ENCODE results near the gene ASTN2. TPM values are rescaled to one million over a fixed set of nuclear protein-coding genes. Genes with fewer than 3 reads are reported as not detected.

Gene ASTN2
- polyA plus RNA-seq, 4 donors: 3.0 to 15.2 (median 3.7) TPM

GRCh38 chr9:116798521-116798920 is 616.3 kb downstream of the ASTN2 start:
- no peak overlapping the region for H3K4me3 ChIP-seq (ENCODE audit: low read depth in 1 of 3, low read length in 3 of 3)
- 61 to 80% (median 67%) methylated on average over 2 of the region's 2 CpGs for WGBS, 3 donors
- H3K4me1 ChIP-seq (ENCODE audit: control insufficient read depth in 3 of 3, insufficient read depth in 2 of 3, low read depth in 1 of 3, low read length in 2 of 3): no peaks in the 10 kb centered on the region
- H3K27me3 ChIP-seq (ENCODE audit: control insufficient read depth in 3 of 3, insufficient read depth in 3 of 3, low read length in 3 of 3): no peaks in the 10 kb centered on the region
- FAIRE-seq: no peak
- no peak for DNase-seq
- no peak overlapping the region for H3K27ac ChIP-seq (ENCODE audit: low read depth in 1 of 3, low read length in 2 of 3)
- H3K36me3 ChIP-seq (ENCODE audit: control insufficient read depth in 3 of 3, insufficient read depth in 2 of 3, low read depth in 1 of 3, low read length in 3 of 3): no peaks in the 10 kb centered on the region
- H3K9me3 ChIP-seq (ENCODE audit: control insufficient read depth in 2 of 2, insufficient read depth in 1 of 2, low read depth in 1 of 2, low read length in 1 of 2): peaks cover 0 to 2% of the 10 kb centered on the region in 2 donors

- H3K4me1 ChIP-seq (ENCODE audit: control insufficient read depth in 3 of 3, insufficient read depth in 2 of 3, low read depth in 1 of 3, low read length in 2 of 3): no peaks in the 10 kb centered on the region
- peaks cover 0 to 2% of the 10 kb centered on the region in 2 donors for H3K9me3 ChIP-seq (ENCODE audit: control insufficient read depth in 2 of 2, insufficient read depth in 1 of 2, low read depth in 1 of 2, low read length in 1 of 2)
- H3K27me3 ChIP-seq (ENCODE audit: control insufficient read depth in 3 of 3, insufficient read depth in 3 of 3, low read length in 3 of 3): no peaks in the 10 kb centered on the region
- no peak overlapping the region for H3K27ac ChIP-seq (ENCODE audit: low read depth in 1 of 3, low read length in 2 of 3)
- DNase-seq (no peak), FAIRE-seq (no peak)
- no peaks in the 10 kb centered on the region for H3K36me3 ChIP-seq (ENCODE audit: control insufficient read depth in 3 of 3, insufficient read depth in 2 of 3, low read depth in 1 of 3, low read length in 3 of 3)
- no peak overlapping the region for H3K4me3 ChIP-seq (ENCODE audit: low read depth in 1 of 3, low read length in 3 of 3)
These were observed 617.6 kb downstream of the ASTN2 start for GRCh38 chr9:116797276-116797675.

- 68 to 76% (median 75%) methylated on average over 1 of the region's 1 CpG for WGBS, 3 donors
- H3K27me3 ChIP-seq (ENCODE audit: control insufficient read depth in 3 of 3, insufficient read depth in 3 of 3, low read length in 3 of 3): no peaks in the 10 kb centered on the region
- H3K36me3 ChIP-seq (ENCODE audit: control insufficient read depth in 3 of 3, insufficient read depth in 2 of 3, low read depth in 1 of 3, low read length in 3 of 3): no peaks in the 10 kb centered on the region
- FAIRE-seq: no peak
- no peaks in the 10 kb centered on the region for H3K4me1 ChIP-seq (ENCODE audit: control insufficient read depth in 3 of 3, insufficient read depth in 2 of 3, low read depth in 1 of 3, low read length in 2 of 3)
- no peak for DNase-seq
- H3K4me3 ChIP-seq (ENCODE audit: low read depth in 1 of 3, low read length in 3 of 3): no peak overlapping the region
- H3K9me3 ChIP-seq (ENCODE audit: control insufficient read depth in 2 of 2, insufficient read depth in 1 of 2, low read depth in 1 of 2, low read length in 1 of 2): no peaks in the 10 kb centered on the region
- no peak overlapping the region for H3K27ac ChIP-seq (ENCODE audit: low read depth in 1 of 3, low read length in 2 of 3)
These were observed 618.2 kb downstream of the ASTN2 start for GRCh38 chr9:116796669-116797068.

GRCh38 chr9:116795821-116796220 is 619.0 kb downstream of the ASTN2 start:
- no peaks in the 10 kb centered on the region for H3K4me1 ChIP-seq (ENCODE audit: control insufficient read depth in 3 of 3, insufficient read depth in 2 of 3, low read depth in 1 of 3, low read length in 2 of 3)
- FAIRE-seq: no peak
- DNase-seq: no peak
- no peaks in the 10 kb centered on the region for H3K9me3 ChIP-seq (ENCODE audit: control insufficient read depth in 2 of 2, insufficient read depth in 1 of 2, low read depth in 1 of 2, low read length in 1 of 2)
- H3K27ac ChIP-seq (ENCODE audit: low read depth in 1 of 3, low read length in 2 of 3): no peak overlapping the region
- 19 to 45% (median 28%) methylated on average over 2 of the region's 2 CpGs for WGBS, 3 donors
- H3K36me3 ChIP-seq (ENCODE audit: control insufficient read depth in 3 of 3, insufficient read depth in 2 of 3, low read depth in 1 of 3, low read length in 3 of 3): no peaks in the 10 kb centered on the region
- no peak overlapping the region for H3K4me3 ChIP-seq (ENCODE audit: low read depth in 1 of 3, low read length in 3 of 3)
- no peaks in the 10 kb centered on the region for H3K27me3 ChIP-seq (ENCODE audit: control insufficient read depth in 3 of 3, insufficient read depth in 3 of 3, low read length in 3 of 3)

- Histone ChIP-seq H3K4me3 (ENCODE audit: low read depth in 1 of 3, low read length in 3 of 3) (no peak overlapping the region), H3K27me3 (ENCODE audit: control insufficient read depth in 3 of 3, insufficient read depth in 3 of 3, low read length in 3 of 3) (no peaks in the 10 kb centered on the region), H3K27ac (ENCODE audit: low read depth in 1 of 3, low read length in 2 of 3) (no peak overlapping the region), H3K9me3 (ENCODE audit: control insufficient read depth in 2 of 2, insufficient read depth in 1 of 2, low read depth in 1 of 2, low read length in 1 of 2) (no peaks in the 10 kb centered on the region), H3K4me1 (ENCODE audit: control insufficient read depth in 3 of 3, insufficient read depth in 2 of 3, low read depth in 1 of 3, low read length in 2 of 3) (no peaks in the 10 kb centered on the region), H3K36me3 (ENCODE audit: control insufficient read depth in 3 of 3, insufficient read depth in 2 of 3, low read depth in 1 of 3, low read length in 3 of 3) (no peaks in the 10 kb centered on the region)
- DNase-seq (no peak), FAIRE-seq (no peak)
- WGBS, 3 donors: 45 to 64% (median 49%) methylated on average over 6 of the region's 6 CpGs
These were observed 622.6 kb downstream of the ASTN2 start for GRCh38 chr9:116792271-116792670.

GRCh38 chr9:116791326-116791725 is 623.5 kb downstream of the ASTN2 start:
- no peak overlapping the region for H3K4me3 ChIP-seq (ENCODE audit: low read depth in 1 of 3, low read length in 3 of 3)
- no peak overlapping the region for H3K27ac ChIP-seq (ENCODE audit: low read depth in 1 of 3, low read length in 2 of 3)
- DNase-seq: no peak
- no peaks in the 10 kb centered on the region for H3K4me1 ChIP-seq (ENCODE audit: control insufficient read depth in 3 of 3, insufficient read depth in 2 of 3, low read depth in 1 of 3, low read length in 2 of 3)
- whole genome bisulfite sequencing, 3 donors: 34 to 53% (median 53%) methylated on average over 1 of the region's 1 CpG
- no peaks in the 10 kb centered on the region for H3K27me3 ChIP-seq (ENCODE audit: control insufficient read depth in 3 of 3, insufficient read depth in 3 of 3, low read length in 3 of 3)
- H3K36me3 ChIP-seq (ENCODE audit: control insufficient read depth in 3 of 3, insufficient read depth in 2 of 3, low read depth in 1 of 3, low read length in 3 of 3): no peaks in the 10 kb centered on the region
- FAIRE-seq: no peak
- no peaks in the 10 kb centered on the region for H3K9me3 ChIP-seq (ENCODE audit: control insufficient read depth in 2 of 2, insufficient read depth in 1 of 2, low read depth in 1 of 2, low read length in 1 of 2)

- 52 to 64% (median 57%) methylated on average over 3 of the region's 3 CpGs for WGBS, 3 donors
- DNase-seq (no peak), FAIRE-seq (no peak)
- Histone ChIP-seq H3K9me3 (ENCODE audit: control insufficient read depth in 2 of 2, insufficient read depth in 1 of 2, low read depth in 1 of 2, low read length in 1 of 2) (no peaks in the 10 kb centered on the region), H3K27ac (ENCODE audit: low read depth in 1 of 3, low read length in 2 of 3) (no peak overlapping the region), H3K4me1 (ENCODE audit: control insufficient read depth in 3 of 3, insufficient read depth in 2 of 3, low read depth in 1 of 3, low read length in 2 of 3) (no peaks in the 10 kb centered on the region), H3K36me3 (ENCODE audit: control insufficient read depth in 3 of 3, insufficient read depth in 2 of 3, low read depth in 1 of 3, low read length in 3 of 3) (no peaks in the 10 kb centered on the region), H3K27me3 (ENCODE audit: control insufficient read depth in 3 of 3, insufficient read depth in 3 of 3, low read length in 3 of 3) (no peaks in the 10 kb centered on the region), H3K4me3 (ENCODE audit: low read depth in 1 of 3, low read length in 3 of 3) (no peak overlapping the region)
These were observed 625.8 kb downstream of the ASTN2 start for GRCh38 chr9:116789081-116789480.

- Histone ChIP-seq H3K9me3 (ENCODE audit: control insufficient read depth in 2 of 2, insufficient read depth in 1 of 2, low read depth in 1 of 2, low read length in 1 of 2) (no peaks in the 10 kb centered on the region), H3K27ac (ENCODE audit: low read depth in 1 of 3, low read length in 2 of 3) (no peak overlapping the region), H3K27me3 (ENCODE audit: control insufficient read depth in 3 of 3, insufficient read depth in 3 of 3, low read length in 3 of 3) (no peaks in the 10 kb centered on the region), H3K36me3 (ENCODE audit: control insufficient read depth in 3 of 3, insufficient read depth in 2 of 3, low read depth in 1 of 3, low read length in 3 of 3) (no peaks in the 10 kb centered on the region), H3K4me1 (ENCODE audit: control insufficient read depth in 3 of 3, insufficient read depth in 2 of 3, low read depth in 1 of 3, low read length in 2 of 3) (no peaks in the 10 kb centered on the region), H3K4me3 (ENCODE audit: low read depth in 1 of 3, low read length in 3 of 3) (no peak overlapping the region)
- 82 to 90% (median 89%) methylated on average over 2 of the region's 2 CpGs for WGBS, 3 donors
- no peak for DNase-seq
- FAIRE-seq: no peak
These were observed 628.1 kb downstream of the ASTN2 start for GRCh38 chr9:116786737-116787136.

GRCh38 chr9:116777116-116777515 is 637.7 kb downstream of the ASTN2 start:
- no peak for DNase-seq
- H3K27me3 ChIP-seq (ENCODE audit: control insufficient read depth in 3 of 3, insufficient read depth in 3 of 3, low read length in 3 of 3): peaks cover 0 to 2% (median 0%) of the 10 kb centered on the region in 3 donors
- WGBS, 3 donors: 14 to 65% (median 35%) methylated on average over 3 of the region's 3 CpGs
- H3K4me1 ChIP-seq (ENCODE audit: control insufficient read depth in 3 of 3, insufficient read depth in 2 of 3, low read depth in 1 of 3, low read length in 2 of 3): no peaks in the 10 kb centered on the region
- no peak for FAIRE-seq
- H3K27ac ChIP-seq (ENCODE audit: low read depth in 1 of 3, low read length in 2 of 3): no peak overlapping the region
- H3K9me3 ChIP-seq (ENCODE audit: control insufficient read depth in 2 of 2, insufficient read depth in 1 of 2, low read depth in 1 of 2, low read length in 1 of 2): no peaks in the 10 kb centered on the region
- H3K4me3 ChIP-seq (ENCODE audit: low read depth in 1 of 3, low read length in 3 of 3): no peak overlapping the region
- no peaks in the 10 kb centered on the region for H3K36me3 ChIP-seq (ENCODE audit: control insufficient read depth in 3 of 3, insufficient read depth in 2 of 3, low read depth in 1 of 3, low read length in 3 of 3)
